WTC11 (cell line): ENCODE results near the gene CTNNA3. TPM values are rescaled to one million over a fixed set of nuclear protein-coding genes. Genes with fewer than 3 reads are reported as not detected.

Experiments
- ATAC-seq: fragments of 200-7000 bp; cut with Tn5 transposase; 2 replicates; pipeline ENCODE4 v1.10.0; 2021; ENCODE audit warnings: mild to moderate bottlenecking, moderate library complexity
- CTCF ChIA-PET: fragments of 300-600 bp; sonication (Branson Sonifier 250); formaldehyde crosslinking; loops from one replicate; lab custom pipeline; 2021; ENCODE audit warnings: antibody characterized with exemption; lab: Charles Lee
- POLR2A ChIA-PET: fragments of 350-600 bp; sonication (Branson Sonifier 250); formaldehyde crosslinking; loops from one replicate; lab custom pipeline; 2021; ENCODE audit warnings: antibody characterized with exemption; lab: Charles Lee
- DNase-seq: peaks from one replicate; pipeline ENCODE4 v3.0.0; 2021; ENCODE audit warnings: low spot score
- H3K27ac Mint-ChIP-seq: 2 replicates; pipeline ENCODE4 v1.8.0; 2021; ENCODE audit warnings: mixed read lengths
- H3K27me3 Mint-ChIP-seq: 2 replicates; pipeline ENCODE4 v1.8.0; 2021; ENCODE audit warnings: low read depth, mild to moderate bottlenecking, moderate library complexity, mixed read lengths
- H3K36me3 Mint-ChIP-seq: 2 replicates; pipeline ENCODE4 v1.8.0; 2021; ENCODE audit warnings: mixed read lengths
- H3K4me1 Mint-ChIP-seq: 2 replicates; pipeline ENCODE4 v1.8.0; 2022; ENCODE audit warnings: mixed read lengths
- H3K4me3 Mint-ChIP-seq: 2 replicates; pipeline ENCODE4 v1.8.0; 2021; ENCODE audit warnings: mild to moderate bottlenecking, moderate library complexity, mixed read lengths
- H3K9me3 Mint-ChIP-seq: 2 replicates; pipeline ENCODE4 v1.8.0; 2021; ENCODE audit warnings: mixed read lengths
- ETV6 ChIP-seq: sonication (generic); formaldehyde crosslinking; IDR thresholded peaks from 2 replicates; pipeline ENCODE4 v1.8.1; 2022; ENCODE audit warnings: mild to moderate bottlenecking, missing genetic modification reagents
- NR2C2 ChIP-seq: sonication (generic); formaldehyde crosslinking; IDR thresholded peaks from 2 replicates; pipeline ENCODE4 v1.8.0; 2022; ENCODE audit warnings: mild to moderate bottlenecking, missing genetic modification reagents
- SP1 ChIP-seq: sonication (generic); formaldehyde crosslinking; conservative IDR thresholded peaks from 2 replicates; pipeline ENCODE4 v1.8.1; 2022; ENCODE audit warnings: missing genetic modification reagents
- TEAD1 ChIP-seq: sonication (generic); formaldehyde crosslinking; IDR thresholded peaks from 2 replicates; pipeline ENCODE4 v1.8.0; 2022; ENCODE audit warnings: mild to moderate bottlenecking, missing genetic modification reagents
- TP53 ChIP-seq: sonication (generic); formaldehyde crosslinking; IDR thresholded peaks from 2 replicates; pipeline ENCODE4 v1.8.1; 2023; ENCODE audit warnings: mild to moderate bottlenecking, missing genetic modification reagents
- ZNF121 ChIP-seq: sonication (generic); formaldehyde crosslinking; IDR thresholded peaks from 2 replicates; pipeline ENCODE4 v1.8.0; 2023; ENCODE audit warnings: missing genetic modification reagents
- ZNF671 ChIP-seq: fragments of 250-450 bp; sonication (Bioruptor Pico); IDR thresholded peaks from 2 replicates; pipeline ENCODE4 v1.8.0; 2021; ENCODE audit warnings: mild to moderate bottlenecking
- total RNA-seq: library from RNA; stranded (reverse); gene quantifications from 3 replicates; pipeline ENCODE4 v1.2.3, GENCODE V29; 2021
- TF ChIP-seq, protein P1 (sequence below): sonication (generic); formaldehyde crosslinking; IDR thresholded peaks from 2 replicates; pipeline ENCODE4 v1.8.0; 2022; ENCODE audit warnings: mild to moderate bottlenecking, missing genetic modification reagents
- TF ChIP-seq, protein P2 (sequence below): sonication (generic); formaldehyde crosslinking; IDR thresholded peaks from 2 replicates; pipeline ENCODE4 v1.8.0; 2022; ENCODE audit warnings: mild to moderate bottlenecking, missing genetic modification reagents
- TF ChIP-seq, protein P3 (sequence below): sonication (generic); formaldehyde crosslinking; IDR thresholded peaks from 2 replicates; pipeline ENCODE4 v1.8.1; 2022; ENCODE audit warnings: low read depth, missing genetic modification reagents, borderline replicate concordance
- TF ChIP-seq, protein P4 (sequence below): sonication (generic); formaldehyde crosslinking; IDR thresholded peaks from 2 replicates; pipeline ENCODE4 v1.8.1; 2022; ENCODE audit warnings: mild to moderate bottlenecking, moderate library complexity, missing genetic modification reagents
- TF ChIP-seq, protein P5 (sequence below): sonication (generic); formaldehyde crosslinking; IDR thresholded peaks from 2 replicates; pipeline ENCODE4 v1.8.0; 2022; ENCODE audit warnings: mild to moderate bottlenecking, missing genetic modification reagents
- TF ChIP-seq, protein P6 (sequence below): fragments of 250-450 bp; sonication (Bioruptor Pico); IDR thresholded peaks from 2 replicates; pipeline ENCODE4 v1.9.0; 2021; ENCODE audit warnings: moderate library complexity, mild to moderate bottlenecking, inconsistent platforms, borderline replicate concordance
- TF ChIP-seq, protein P7 (sequence below): fragments of 250-450 bp; sonication (Bioruptor Pico); IDR thresholded peaks from 2 replicates; pipeline ENCODE4 v1.8.0; 2021; ENCODE audit warnings: mild to moderate bottlenecking
- TF ChIP-seq, protein P8 (sequence below): fragments of 250-450 bp; sonication (Bioruptor Pico); IDR thresholded peaks from 2 replicates; pipeline ENCODE4 v1.9.0; 2021; ENCODE audit warnings: mild to moderate bottlenecking
- TF ChIP-seq, protein P9 (sequence below): sonication (generic); formaldehyde crosslinking; IDR thresholded peaks from 2 replicates; pipeline ENCODE4 v1.8.0; 2023; ENCODE audit warnings: missing genetic modification reagents

Gene CTNNA3
- total RNA-seq, 1 experiment from 2014 or later: 6.1 TPM

DNA sequence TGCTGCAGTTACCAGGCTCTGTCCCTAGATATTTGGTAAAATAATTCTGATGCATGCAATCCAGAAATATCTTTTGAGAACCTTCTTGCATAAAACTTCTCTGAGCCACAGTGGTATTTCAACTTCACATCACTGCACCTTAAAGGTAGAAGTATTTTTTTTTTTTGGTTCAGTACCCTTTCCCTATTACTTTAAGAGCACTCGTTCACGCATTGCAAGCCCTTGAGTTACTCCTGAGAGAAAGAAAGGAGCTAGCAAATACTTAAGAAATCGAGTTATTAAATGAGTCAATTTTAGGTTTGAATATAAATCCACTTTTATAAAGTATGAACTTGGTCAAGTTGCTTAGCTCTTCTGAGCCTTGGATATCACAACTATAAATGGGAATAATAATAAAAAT, 1377.2 kb downstream of the CTNNA3 start (continued):
- TF ChIP-seq, protein P1, sequence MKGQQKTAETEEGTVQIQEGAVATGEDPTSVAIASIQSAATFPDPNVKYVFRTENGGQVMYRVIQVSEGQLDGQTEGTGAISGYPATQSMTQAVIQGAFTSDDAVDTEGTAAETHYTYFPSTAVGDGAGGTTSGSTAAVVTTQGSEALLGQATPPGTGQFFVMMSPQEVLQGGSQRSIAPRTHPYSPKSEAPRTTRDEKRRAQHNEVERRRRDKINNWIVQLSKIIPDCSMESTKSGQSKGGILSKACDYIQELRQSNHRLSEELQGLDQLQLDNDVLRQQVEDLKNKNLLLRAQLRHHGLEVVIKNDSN: no peak
- TF ChIP-seq, protein P2, sequence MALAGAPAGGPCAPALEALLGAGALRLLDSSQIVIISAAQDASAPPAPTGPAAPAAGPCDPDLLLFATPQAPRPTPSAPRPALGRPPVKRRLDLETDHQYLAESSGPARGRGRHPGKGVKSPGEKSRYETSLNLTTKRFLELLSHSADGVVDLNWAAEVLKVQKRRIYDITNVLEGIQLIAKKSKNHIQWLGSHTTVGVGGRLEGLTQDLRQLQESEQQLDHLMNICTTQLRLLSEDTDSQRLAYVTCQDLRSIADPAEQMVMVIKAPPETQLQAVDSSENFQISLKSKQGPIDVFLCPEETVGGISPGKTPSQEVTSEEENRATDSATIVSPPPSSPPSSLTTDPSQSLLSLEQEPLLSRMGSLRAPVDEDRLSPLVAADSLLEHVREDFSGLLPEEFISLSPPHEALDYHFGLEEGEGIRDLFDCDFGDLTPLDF (CRISPR knock-in tag): no peak
- TF ChIP-seq ZNF121 (CRISPR knock-in tag) (no peak), ZNF671 (CRISPR knock-in tag) (no peak), NR2C2 (CRISPR knock-in tag) (no peak)
- TF ChIP-seq, protein P3, sequence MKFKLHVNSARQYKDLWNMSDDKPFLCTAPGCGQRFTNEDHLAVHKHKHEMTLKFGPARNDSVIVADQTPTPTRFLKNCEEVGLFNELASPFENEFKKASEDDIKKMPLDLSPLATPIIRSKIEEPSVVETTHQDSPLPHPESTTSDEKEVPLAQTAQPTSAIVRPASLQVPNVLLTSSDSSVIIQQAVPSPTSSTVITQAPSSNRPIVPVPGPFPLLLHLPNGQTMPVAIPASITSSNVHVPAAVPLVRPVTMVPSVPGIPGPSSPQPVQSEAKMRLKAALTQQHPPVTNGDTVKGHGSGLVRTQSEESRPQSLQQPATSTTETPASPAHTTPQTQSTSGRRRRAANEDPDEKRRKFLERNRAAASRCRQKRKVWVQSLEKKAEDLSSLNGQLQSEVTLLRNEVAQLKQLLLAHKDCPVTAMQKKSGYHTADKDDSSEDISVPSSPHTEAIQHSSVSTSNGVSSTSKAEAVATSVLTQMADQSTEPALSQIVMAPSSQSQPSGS (CRISPR knock-in tag): no peak
- TF ChIP-seq, protein P4, sequence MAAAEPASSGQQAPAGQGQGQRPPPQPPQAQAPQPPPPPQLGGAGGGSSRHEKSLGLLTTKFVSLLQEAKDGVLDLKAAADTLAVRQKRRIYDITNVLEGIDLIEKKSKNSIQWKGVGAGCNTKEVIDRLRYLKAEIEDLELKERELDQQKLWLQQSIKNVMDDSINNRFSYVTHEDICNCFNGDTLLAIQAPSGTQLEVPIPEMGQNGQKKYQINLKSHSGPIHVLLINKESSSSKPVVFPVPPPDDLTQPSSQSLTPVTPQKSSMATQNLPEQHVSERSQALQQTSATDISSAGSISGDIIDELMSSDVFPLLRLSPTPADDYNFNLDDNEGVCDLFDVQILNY: no peak
- TF ChIP-seq, protein P5, sequence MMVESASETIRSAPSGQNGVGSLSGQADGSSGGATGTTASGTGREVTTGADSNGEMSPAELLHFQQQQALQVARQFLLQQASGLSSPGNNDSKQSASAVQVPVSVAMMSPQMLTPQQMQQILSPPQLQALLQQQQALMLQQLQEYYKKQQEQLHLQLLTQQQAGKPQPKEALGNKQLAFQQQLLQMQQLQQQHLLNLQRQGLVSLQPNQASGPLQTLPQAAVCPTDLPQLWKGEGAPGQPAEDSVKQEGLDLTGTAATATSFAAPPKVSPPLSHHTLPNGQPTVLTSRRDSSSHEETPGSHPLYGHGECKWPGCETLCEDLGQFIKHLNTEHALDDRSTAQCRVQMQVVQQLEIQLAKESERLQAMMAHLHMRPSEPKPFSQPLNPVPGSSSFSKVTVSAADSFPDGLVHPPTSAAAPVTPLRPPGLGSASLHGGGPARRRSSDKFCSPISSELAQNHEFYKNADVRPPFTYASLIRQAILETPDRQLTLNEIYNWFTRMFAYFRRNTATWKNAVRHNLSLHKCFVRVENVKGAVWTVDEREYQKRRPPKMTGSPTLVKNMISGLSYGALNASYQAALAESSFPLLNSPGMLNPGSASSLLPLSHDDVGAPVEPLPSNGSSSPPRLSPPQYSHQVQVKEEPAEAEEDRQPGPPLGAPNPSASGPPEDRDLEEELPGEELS (CRISPR knock-in tag): no peak
- TF ChIP-seq, protein P6, sequence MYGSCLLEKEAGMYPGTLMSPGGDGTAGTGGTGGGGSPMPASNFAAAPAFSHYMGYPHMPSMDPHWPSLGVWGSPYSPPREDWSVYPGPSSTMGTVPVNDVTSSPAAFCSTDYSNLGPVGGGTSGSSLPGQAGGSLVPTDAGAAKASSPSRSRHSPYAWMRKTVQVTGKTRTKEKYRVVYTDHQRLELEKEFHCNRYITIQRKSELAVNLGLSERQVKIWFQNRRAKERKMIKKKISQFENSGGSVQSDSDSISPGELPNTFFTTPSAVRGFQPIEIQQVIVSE: no peak

DNA sequence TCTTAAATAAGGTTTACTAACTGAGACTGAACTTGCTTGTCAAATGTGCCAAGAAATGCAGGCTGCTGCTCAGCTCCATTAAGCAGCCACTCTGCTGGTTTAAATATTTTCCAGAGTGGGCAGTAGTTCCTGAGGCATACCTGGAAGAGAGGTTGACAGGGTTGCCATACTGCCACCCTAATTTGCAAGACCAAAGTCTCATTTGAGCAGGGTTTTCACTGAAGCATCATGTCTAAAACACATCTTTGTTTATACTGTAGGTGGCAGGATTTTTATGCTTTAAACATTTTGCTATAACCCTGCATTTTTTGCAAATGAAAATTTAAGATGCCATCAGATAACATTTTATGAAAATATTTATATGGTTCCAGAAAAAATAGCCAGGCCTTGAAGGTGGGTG, 1388.2 kb downstream of the CTNNA3 start:
- ATAC-seq (peak; percentile 30; the same call in 1 of the 2 replicates), DNase-seq (no peak)
- Mint-ChIP-seq H3K9me3 (no peaks in the 10 kb centered on the region), H3K27me3 (no peaks in the 10 kb centered on the region), H3K27ac (no peak overlapping the region), H3K36me3 (no peaks in the 10 kb centered on the region), H3K4me1 (0 out of 2 replicates have a peak, but pooled peaks cover 2% of the 10 kb centered on the region), H3K4me3 (no peak overlapping the region)
- POLR2A ChIA-PET: no interaction called here
- CTCF ChIA-PET: no interaction called here
- TF ChIP-seq SP1 (CRISPR knock-in tag) (no peak), ETV6 (CRISPR knock-in tag) (no peak), TP53 (CRISPR knock-in tag) (no peak), NR2C2 (CRISPR knock-in tag) (no peak), TEAD1 (CRISPR knock-in tag) (no peak)
- TF ChIP-seq, protein P1: no peak
- TF ChIP-seq, protein P4: no peak
- TF ChIP-seq, protein P6: no peak
- TF ChIP-seq, protein P7, sequence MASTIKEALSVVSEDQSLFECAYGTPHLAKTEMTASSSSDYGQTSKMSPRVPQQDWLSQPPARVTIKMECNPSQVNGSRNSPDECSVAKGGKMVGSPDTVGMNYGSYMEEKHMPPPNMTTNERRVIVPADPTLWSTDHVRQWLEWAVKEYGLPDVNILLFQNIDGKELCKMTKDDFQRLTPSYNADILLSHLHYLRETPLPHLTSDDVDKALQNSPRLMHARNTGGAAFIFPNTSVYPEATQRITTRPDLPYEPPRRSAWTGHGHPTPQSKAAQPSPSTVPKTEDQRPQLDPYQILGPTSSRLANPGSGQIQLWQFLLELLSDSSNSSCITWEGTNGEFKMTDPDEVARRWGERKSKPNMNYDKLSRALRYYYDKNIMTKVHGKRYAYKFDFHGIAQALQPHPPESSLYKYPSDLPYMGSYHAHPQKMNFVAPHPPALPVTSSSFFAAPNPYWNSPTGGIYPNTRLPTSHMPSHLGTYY (CRISPR knock-in tag): no peak
- TF ChIP-seq, protein P8, sequence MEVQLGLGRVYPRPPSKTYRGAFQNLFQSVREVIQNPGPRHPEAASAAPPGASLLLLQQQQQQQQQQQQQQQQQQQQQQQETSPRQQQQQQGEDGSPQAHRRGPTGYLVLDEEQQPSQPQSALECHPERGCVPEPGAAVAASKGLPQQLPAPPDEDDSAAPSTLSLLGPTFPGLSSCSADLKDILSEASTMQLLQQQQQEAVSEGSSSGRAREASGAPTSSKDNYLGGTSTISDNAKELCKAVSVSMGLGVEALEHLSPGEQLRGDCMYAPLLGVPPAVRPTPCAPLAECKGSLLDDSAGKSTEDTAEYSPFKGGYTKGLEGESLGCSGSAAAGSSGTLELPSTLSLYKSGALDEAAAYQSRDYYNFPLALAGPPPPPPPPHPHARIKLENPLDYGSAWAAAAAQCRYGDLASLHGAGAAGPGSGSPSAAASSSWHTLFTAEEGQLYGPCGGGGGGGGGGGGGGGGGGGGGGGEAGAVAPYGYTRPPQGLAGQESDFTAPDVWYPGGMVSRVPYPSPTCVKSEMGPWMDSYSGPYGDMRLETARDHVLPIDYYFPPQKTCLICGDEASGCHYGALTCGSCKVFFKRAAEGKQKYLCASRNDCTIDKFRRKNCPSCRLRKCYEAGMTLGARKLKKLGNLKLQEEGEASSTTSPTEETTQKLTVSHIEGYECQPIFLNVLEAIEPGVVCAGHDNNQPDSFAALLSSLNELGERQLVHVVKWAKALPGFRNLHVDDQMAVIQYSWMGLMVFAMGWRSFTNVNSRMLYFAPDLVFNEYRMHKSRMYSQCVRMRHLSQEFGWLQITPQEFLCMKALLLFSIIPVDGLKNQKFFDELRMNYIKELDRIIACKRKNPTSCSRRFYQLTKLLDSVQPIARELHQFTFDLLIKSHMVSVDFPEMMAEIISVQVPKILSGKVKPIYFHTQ (CRISPR knock-in tag): no peak
- TF ChIP-seq, protein P9, sequence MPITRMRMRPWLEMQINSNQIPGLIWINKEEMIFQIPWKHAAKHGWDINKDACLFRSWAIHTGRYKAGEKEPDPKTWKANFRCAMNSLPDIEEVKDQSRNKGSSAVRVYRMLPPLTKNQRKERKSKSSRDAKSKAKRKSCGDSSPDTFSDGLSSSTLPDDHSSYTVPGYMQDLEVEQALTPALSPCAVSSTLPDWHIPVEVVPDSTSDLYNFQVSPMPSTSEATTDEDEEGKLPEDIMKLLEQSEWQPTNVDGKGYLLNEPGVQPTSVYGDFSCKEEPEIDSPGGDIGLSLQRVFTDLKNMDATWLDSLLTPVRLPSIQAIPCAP (CRISPR knock-in tag): no peak
